Esophagus squamous epithelium (tissue), 5 donors: ENCODE measurements around the gene ACR. TPM values are rescaled to one million over a fixed set of nuclear protein-coding genes. Genes with fewer than 3 reads are reported as not detected.

Experiments
- DNase-seq: peaks from one replicate; lab custom pipeline; 2025; lab: John Stamatoyannopoulos, UW
- H3K27ac ChIP-seq, 4 donors: fragments of 200-600 bp; sonication (generic); one replicate each; pipeline ENCODE4 v1.5.1; 2016 to 2019; ENCODE audit warnings: mild to moderate bottlenecking in 1 of 4
- H3K27me3 ChIP-seq, 4 donors: fragments of 200-600 bp; sonication (generic); 1 replicate in 3 of 4; 2 replicates in 1 of 4; pipeline versions ENCODE4 v1.5.1 to v1.6.0; 2017 to 2021; ENCODE audit warnings: antibody characterized with exemption in 1 of 4
- H3K36me3 ChIP-seq, 3 donors: fragments of 200-600 bp; sonication (generic); one replicate each; pipeline ENCODE4 v1.5.1; 2016 to 2019
- H3K4me1 ChIP-seq, 3 donors: fragments of 200-600 bp; sonication (generic); one replicate each; pipeline ENCODE4 v1.5.1; 2017 to 2019
- H3K4me3 ChIP-seq, 4 donors: fragments of 200-600 bp; sonication (generic); 1 replicate in 3 of 4; 2 replicates in 1 of 4; pipeline ENCODE4 v1.5.1; 2016 to 2019; ENCODE audit warnings: mild to moderate bottlenecking in 2 of 4, moderate library complexity in 1 of 4
- H3K9me3 ChIP-seq, 3 donors: fragments of 200-600 bp; sonication (generic); one replicate each; pipeline ENCODE4 v1.5.1; 2016 to 2019
- CTCF ChIP-seq, 6 experiments: fragments of 450-650 bp in 4 of 6; fragments of 200-600 bp in 2 of 6; sonication (generic) in 2 of 6; IDR thresholded peaks; one replicate each; pipeline ENCODE4 v1.5.1; 2016 to 2019; ENCODE audit warnings: antibody characterized with exemption in 6 of 6, mild to moderate bottlenecking in 4 of 6, moderate library complexity in 4 of 6
- POLR2A ChIP-seq, 4 donors: fragments of 450-650 bp; IDR thresholded peaks; one replicate each; pipeline ENCODE4 v1.6.1; 2017; ENCODE audit warnings: antibody characterized with exemption in 4 of 4, mild to moderate bottlenecking in 4 of 4, moderate library complexity in 3 of 4
- WGBS, 2 donors: methylation state at CpG; one replicate each; pipeline ENCODE4 v1.1.5; 2018; 5-methylcytosine and 5-hydroxymethylcytosine counted together
- intact Hi-C: fragments of 100-400 bp; cut with DNase I; formaldehyde crosslinking; loops from one replicate; pipeline ENCODE4 v1.15.0; 2022
- total RNA-seq, 4 donors: library from RNA; depleted of rRNA; stranded (reverse); fragments of >200 nt; gene quantifications; one replicate each; pipeline ENCODE4 v1.1.0, GENCODE V29; 2016
- donor health status: DM: yes; HTN: yes; CAD: no.

ACR gene
- total RNA-seq: not detected

GRCh38 chr22:50737728-50738648, at the start of gene ACR:
Gene ACR (plus strand): TSS chr22:50738204. CDS start chr22:50738236, 32 bp downstream.
- WGBS, 2 donors: 74 to 81% methylated on average over 8 to 11 of the region's 13 CpGs
- H3K27ac ChIP-seq: no peak within 1 kb of the TSS
- H3K4me3 ChIP-seq: no peak within 1 kb of the TSS
- no peaks in the 10 kb centered on the region for H3K9me3 ChIP-seq
- peaks cover 0 to 9% (median 0%) of the 10 kb centered on the region in 3 donors for H3K4me1 ChIP-seq
- intact Hi-C loops: no loop called here
- TF ChIP-seq CTCF (IDR thresholded peaks at IDR 0.05) (no peak), POLR2A (IDR thresholded peaks at IDR 0.05) (no peak)
- H3K27me3 ChIP-seq: peaks cover 0 to 8% (median 0%) of the 10 kb centered on the region in 4 donors
- no peak for DNase-seq
- no peaks in the 10 kb centered on the region for H3K36me3 ChIP-seq

GRCh38 chr22:50688448-50688847, 49.6 kb upstream of the ACR start:
- TF ChIP-seq POLR2A (IDR thresholded peaks at IDR 0.05): no peak
- TF ChIP-seq CTCF (IDR thresholded peaks at IDR 0.05): no peak
- Histone ChIP-seq H3K36me3 (no peaks in the 10 kb centered on the region), H3K27me3 (peaks cover 0 to 16% (median 0%) of the 10 kb centered on the region in 4 donors), H3K27ac (no peak overlapping the region), H3K9me3 (no peaks in the 10 kb centered on the region), H3K4me3 (no peak overlapping the region), H3K4me1 (peaks cover 0 to 13% (median 4%) of the 10 kb centered on the region in 3 donors)
- no peak for DNase-seq
- WGBS, 2 donors: 83 to 92% methylated on average over 1 to 2 of the region's 5 CpGs
- intact Hi-C loops: no loop called here

GRCh38 chr22:50691521-50691920, 46.5 kb upstream of the ACR start:
- H3K36me3 ChIP-seq: no peaks in the 10 kb centered on the region
- DNase-seq: no peak
- peaks cover 11 to 26% (median 14%) of the 10 kb centered on the region in 3 donors for H3K4me1 ChIP-seq
- H3K4me3 ChIP-seq: no peak overlapping the region
- peak in 5 of 6 experiments; percentile 31 to 65 (median 43) for TF ChIP-seq CTCF (IDR thresholded peaks at IDR 0.05)
- TF ChIP-seq POLR2A (IDR thresholded peaks at IDR 0.05): no peak
- H3K27me3 ChIP-seq: peaks cover 0 to 16% (median 0%) of the 10 kb centered on the region in 4 donors
- H3K9me3 ChIP-seq: no peaks in the 10 kb centered on the region
- H3K27ac ChIP-seq: no peak overlapping the region
- intact Hi-C loops: no loop called here
- 11 to 22% methylated on average over 2 of the region's 2 CpGs for WGBS, 2 donors

GRCh38 chr22:50693462-50693861, 44.5 kb upstream of the ACR start:
- 81 to 82% methylated on average over 6 of the region's 6 CpGs for WGBS, 2 donors
- intact Hi-C loops: no loop called here
- Histone ChIP-seq H3K4me1 (peaks cover 25 to 42% (median 25%) of the 10 kb centered on the region in 3 donors), H3K4me3 (no peak overlapping the region), H3K27me3 (peaks cover 0 to 3% (median 0%) of the 10 kb centered on the region in 4 donors), H3K36me3 (no peaks in the 10 kb centered on the region), H3K27ac (no peak overlapping the region), H3K9me3 (no peaks in the 10 kb centered on the region)
- DNase-seq: no peak
- no peak for TF ChIP-seq POLR2A (IDR thresholded peaks at IDR 0.05)
- TF ChIP-seq CTCF (IDR thresholded peaks at IDR 0.05): no peak

GRCh38 chr22:50694099-50694605, 43.9 kb upstream of the ACR start:
- H3K4me1 ChIP-seq: peaks cover 25 to 49% (median 28%) of the 10 kb centered on the region in 3 donors
- no peaks in the 10 kb centered on the region for H3K9me3 ChIP-seq
- H3K27me3 ChIP-seq: no peaks in the 10 kb centered on the region
- no peak overlapping the region for H3K27ac ChIP-seq
- no peak overlapping the region for H3K4me3 ChIP-seq
- TF ChIP-seq CTCF (IDR thresholded peaks at IDR 0.05) (peak in 1 of 6 experiments; percentile 9), POLR2A (IDR thresholded peaks at IDR 0.05) (no peak)
- DNase-seq: no peak
- WGBS, 2 donors: 38 to 59% methylated on average over 2 of the region's 3 CpGs
- intact Hi-C loops: no loop called here
- H3K36me3 ChIP-seq: no peaks in the 10 kb centered on the region
